Prostate gland (tissue), 2 donors: Measurements from ENCODE around the gene KCNG2. TPM values are rescaled to one million over a fixed set of nuclear protein-coding genes. Genes with fewer than 3 reads are reported as not detected.

Source experiments
- DNase-seq: peaks from one replicate; pipeline ENCODE4 v3.0.0-alpha.2; 2019; ENCODE audit warnings: low spot score
- H3K27ac ChIP-seq, 2 donors: fragments of 200-600 bp; sonication (generic); 2 replicates each; pipeline ENCODE4 v1.5.1; 2017 to 2019
- H3K27me3 ChIP-seq: fragments of 200-600 bp; sonication (generic); replicated peaks from 2 replicates; pipeline ENCODE4 v1.5.1; 2019; ENCODE audit not compliant: insufficient read depth
- H3K36me3 ChIP-seq, 2 donors: fragments of 200-600 bp; sonication (generic); 1 replicate in 1 of 2; 2 replicates in 1 of 2; pipeline versions ENCODE4 v1.5.1 to v1.8.1; 2017 to 2019
- H3K4me1 ChIP-seq: fragments of 200-600 bp; sonication (generic); replicated peaks from 2 replicates; pipeline ENCODE4 v1.5.1; 2019
- H3K4me3 ChIP-seq, 2 donors: fragments of 200-600 bp; sonication (generic); 2 replicates each; pipeline ENCODE4 v1.5.1; 2017 to 2019
- H3K9me3 ChIP-seq: fragments of 200-600 bp; sonication (generic); 2 replicates; pipeline ENCODE4 v1.5.1; 2017
- CTCF ChIP-seq, 4 experiments: fragments of 200-600 bp in 2 of 4; fragments of 450-650 bp in 2 of 4; sonication (generic) in 2 of 4; IDR thresholded peaks; 1 replicate in 3 of 4; 2 replicates in 1 of 4; pipeline ENCODE4 v1.5.1; 2016 to 2019; ENCODE audit warnings: antibody characterized with exemption in 4 of 4, mild to moderate bottlenecking in 2 of 4, moderate library complexity in 2 of 4
- POLR2A ChIP-seq: fragments of 450-650 bp; IDR thresholded peaks from one replicate; pipeline ENCODE4 v1.6.1; 2016; ENCODE audit warnings: antibody characterized with exemption, mild to moderate bottlenecking
- POLR2AphosphoS5 ChIP-seq: sonication (generic); formaldehyde crosslinking; IDR thresholded peaks from one replicate; pipeline ENCODE4 v1.6.1; 2017; ENCODE audit warnings: antibody characterized with exemption
- WGBS: methylation state at CpG from one replicate; pipeline ENCODE4 v1.1.5; 2018; 5-methylcytosine and 5-hydroxymethylcytosine counted together
- intact Hi-C: fragments of 100-400 bp; cut with DNase I; formaldehyde crosslinking; loops from one replicate; pipeline ENCODE4 v1.14.2; 2022
- total RNA-seq, 2 donors: library from RNA; depleted of rRNA; stranded (reverse); fragments of >200 nt; gene quantifications; one replicate each; pipeline ENCODE4 v1.1.0, GENCODE V29; 2016

KCNG2 gene
- total RNA-seq, 2 donors from 2014 or later, result 3.7 TPM; not detected in 1

DNA sequence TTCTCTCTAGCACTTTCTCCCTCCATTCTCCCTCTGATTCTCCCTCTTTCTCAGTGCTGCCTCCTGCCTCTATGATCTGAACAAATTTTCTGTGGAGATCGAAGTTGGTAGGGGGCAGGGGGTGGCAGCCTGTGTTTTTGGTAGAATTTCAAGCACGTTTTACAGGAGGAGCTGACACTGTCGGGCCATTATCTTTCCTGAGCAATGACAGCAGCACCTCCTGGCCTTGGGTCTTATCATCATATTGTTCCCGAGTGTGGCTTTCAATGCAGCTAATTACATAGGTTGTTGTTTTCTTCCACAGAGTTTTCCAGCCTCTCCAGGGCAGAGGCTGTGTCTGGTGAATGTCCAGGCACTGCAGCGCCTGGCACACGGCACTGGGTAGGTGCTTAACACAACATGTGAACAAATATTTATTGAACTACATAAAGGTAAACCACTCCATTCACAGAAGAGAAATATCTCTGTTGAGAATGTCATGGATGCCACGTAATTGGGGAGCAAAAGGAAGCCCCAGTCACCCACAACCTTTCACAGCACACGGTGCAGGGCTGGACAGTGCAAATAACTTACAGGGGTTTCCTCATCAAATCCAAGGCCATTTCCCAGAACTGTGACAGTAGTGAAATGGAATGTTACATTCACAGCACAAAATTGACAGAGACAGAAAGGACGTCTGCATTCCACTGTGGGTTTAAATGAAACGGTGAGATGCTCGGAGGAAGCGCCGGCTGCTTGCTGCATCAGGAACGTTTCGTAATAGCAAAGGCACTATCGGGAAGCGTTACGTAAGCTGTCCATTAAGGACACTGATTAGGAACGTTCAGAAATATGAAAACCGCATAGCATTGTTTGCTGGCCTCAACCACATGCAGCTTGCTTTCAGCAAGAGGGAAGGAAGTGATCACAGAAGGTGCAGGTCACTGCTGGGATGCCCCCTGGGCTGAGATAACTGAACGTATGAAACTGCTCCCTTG lies 6.5 kb upstream of the KCNG2 start:
- Histone ChIP-seq H3K36me3 (no peaks in the 10 kb centered on the region), H3K27me3 (peaks cover 10% of the 10 kb centered on the region), H3K4me1 (peaks cover 8% of the 10 kb centered on the region), H3K27ac (no peak overlapping the region), H3K4me3 (no peak overlapping the region), H3K9me3 (no peaks in the 10 kb centered on the region)
- TF ChIP-seq POLR2AphosphoS5 (peak; percentile 54), POLR2A (no peak)
- WGBS, result 24% methylated on average over 21 of the region's 21 CpGs
- peak; percentile 58 for DNase-seq
- intact Hi-C loops, result no loop called here

DNA sequence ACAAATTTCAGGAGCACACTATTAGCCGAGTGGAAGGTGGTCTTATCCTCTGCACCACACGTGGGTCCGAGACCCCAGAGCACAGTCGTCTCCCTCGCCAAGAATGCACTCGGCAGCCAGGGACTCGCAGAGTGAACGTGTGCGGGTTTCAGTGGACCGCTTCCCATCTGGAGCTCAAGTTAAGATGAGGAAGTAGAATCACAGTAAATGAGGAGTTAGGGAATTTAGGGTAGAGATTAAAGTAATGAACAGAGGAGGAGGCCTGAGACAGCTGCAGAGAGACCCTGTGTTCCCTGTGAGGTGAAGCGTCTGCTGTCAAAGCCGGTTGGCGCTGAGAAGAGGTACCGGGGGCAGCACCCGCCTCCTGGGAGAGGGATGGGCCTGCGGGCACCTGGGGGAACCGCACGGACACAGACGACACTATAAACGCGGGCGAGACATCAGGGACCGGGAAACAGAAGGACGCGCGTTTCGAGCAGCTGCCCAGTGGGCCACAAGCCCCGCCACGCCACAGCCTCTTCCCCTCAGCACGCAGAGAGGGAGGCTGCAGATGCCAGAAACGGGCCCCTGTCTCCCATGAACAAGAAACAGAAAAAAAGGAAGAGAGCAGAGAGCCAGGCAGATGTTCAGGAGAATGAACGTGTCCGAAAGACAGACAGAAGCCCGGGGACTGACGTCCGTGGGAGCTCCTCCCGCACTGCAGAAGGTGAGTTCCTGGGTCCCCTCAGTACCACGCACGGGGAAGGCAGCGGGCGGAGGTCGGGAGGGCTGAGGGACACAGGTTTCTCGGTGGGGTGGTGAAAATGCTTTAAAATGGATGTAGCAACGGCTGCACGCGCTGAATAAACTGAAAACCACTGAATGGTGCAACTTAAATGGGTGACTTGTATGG lies 5.4 kb upstream of the KCNG2 start:
- Histone ChIP-seq H3K9me3 (no peaks in the 10 kb centered on the region), H3K27ac (no peak overlapping the region), H3K27me3 (peaks cover 11% of the 10 kb centered on the region), H3K4me3 (no peak overlapping the region), H3K36me3 (no peaks in the 10 kb centered on the region), H3K4me1 (peaks cover 8% of the 10 kb centered on the region)
- TF ChIP-seq POLR2AphosphoS5, result no peak
- no peak for TF ChIP-seq POLR2A
- TF ChIP-seq CTCF (IDR thresholded peaks at IDR 0.05), result no peak
- no peak for DNase-seq
- WGBS, result 83% methylated on average over 46 of the region's 46 CpGs
- intact Hi-C loops, result no loop called here

DNA sequence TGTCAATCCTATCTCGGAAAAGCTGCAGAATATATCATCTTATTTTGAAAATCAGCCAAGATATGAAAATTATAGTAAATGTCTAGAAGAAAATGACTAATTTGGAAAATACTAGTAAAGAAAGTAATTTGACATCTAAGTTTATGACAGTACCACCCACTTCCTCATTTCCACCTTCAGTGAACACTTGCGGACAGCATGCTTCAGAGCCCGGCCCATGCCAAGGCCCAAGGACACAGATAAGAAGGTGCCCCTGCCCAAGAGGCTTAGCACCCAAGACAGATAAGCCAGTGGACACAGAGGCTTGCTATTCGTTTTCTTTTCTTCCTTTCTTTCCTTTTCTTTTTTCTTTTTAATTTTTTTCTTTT lies 4.8 kb upstream of the KCNG2 start:
- DNase-seq, result no peak
- Histone ChIP-seq H3K4me1 (peaks cover 8% of the 10 kb centered on the region), H3K27me3 (peaks cover 12% of the 10 kb centered on the region), H3K27ac (no peak overlapping the region), H3K36me3 (no peaks in the 10 kb centered on the region), H3K9me3 (no peaks in the 10 kb centered on the region), H3K4me3 (no peak overlapping the region)
- TF ChIP-seq CTCF (IDR thresholded peaks at IDR 0.05) (no peak), POLR2AphosphoS5 (no peak), POLR2A (no peak)
- 80% methylated on average over 4 of the region's 4 CpGs for WGBS
- intact Hi-C loops, result no loop called here

DNA sequence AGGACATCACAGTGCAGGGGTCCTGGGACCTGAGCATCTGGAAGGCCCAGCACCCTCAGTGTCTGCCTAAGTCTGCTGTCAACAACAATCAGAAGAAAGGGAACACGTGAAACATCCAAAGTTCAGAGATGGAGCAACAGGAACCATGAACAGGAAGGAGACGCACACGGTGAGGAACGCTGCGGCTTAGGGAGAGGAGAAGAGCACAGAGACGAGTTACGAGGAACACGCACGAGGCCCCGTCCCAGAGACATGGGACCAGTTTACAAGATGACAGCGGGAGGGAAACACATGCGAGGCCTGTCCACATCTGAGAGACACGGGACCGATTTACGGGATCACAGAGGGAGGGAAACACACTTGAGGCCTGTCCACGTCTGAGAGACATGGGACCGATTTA lies 2.9 kb upstream of the KCNG2 start:
- Histone ChIP-seq H3K4me1 (peaks cover 13% of the 10 kb centered on the region), H3K27me3 (peaks cover 14% of the 10 kb centered on the region), H3K36me3 (no peaks in the 10 kb centered on the region), H3K27ac (no peak overlapping the region), H3K9me3 (no peaks in the 10 kb centered on the region), H3K4me3 (no peak overlapping the region)
- TF ChIP-seq POLR2AphosphoS5 (no peak), POLR2A (no peak), CTCF (IDR thresholded peaks at IDR 0.05) (no peak)
- 93% methylated on average over 17 of the region's 17 CpGs for WGBS
- intact Hi-C loops, result no loop called here
- no peak for DNase-seq

GRCh38 chr18:79795446-79795845 lies 2.3 kb upstream of the KCNG2 start:
- no peak overlapping the region for H3K27ac ChIP-seq
- WGBS, result 73% methylated on average over 19 of the region's 19 CpGs
- no peaks in the 10 kb centered on the region for H3K36me3 ChIP-seq
- H3K4me3 ChIP-seq, result no peak overlapping the region
- DNase-seq, result no peak
- H3K9me3 ChIP-seq, result no peaks in the 10 kb centered on the region
- H3K27me3 ChIP-seq, result peaks cover 16% of the 10 kb centered on the region
- intact Hi-C loops, result no loop called here
- H3K4me1 ChIP-seq, result peaks cover 13% of the 10 kb centered on the region
- TF ChIP-seq CTCF (IDR thresholded peaks at IDR 0.05) (no peak), POLR2AphosphoS5 (no peak), POLR2A (no peak)
